Left lung (tissue), 10 donors: ENCODE results near the gene NCMAP. TPM values are rescaled to one million over a fixed set of nuclear protein-coding genes. Genes with fewer than 3 reads are reported as not detected.
A peak's percentile ranks its signal among the peaks of the same experiment; 100 is the strongest.

ENCODE experiments used
- ATAC-seq: fragments of 200-7000 bp; cut with Tn5 transposase; one replicate; pipeline ENCODE4 v1.9.1; 2020; ENCODE audit warnings: moderate library complexity
- DNase-seq, 4 donors: peaks; one replicate each; pipeline ENCODE4 v3.0.0-alpha.2; 2013 to 2020
- H3K27ac ChIP-seq, 2 donors: fragments of 200-600 bp; sonication (generic) in 1 of 2; one replicate each; pipeline versions ENCODE4 v1.5.0 to v1.8.0; 2020 to 2021
- H3K27me3 ChIP-seq, 2 donors: fragments of 200-600 bp; sonication (generic) in 1 of 2; one replicate each; pipeline versions ENCODE4 v1.5.0 to v1.8.0; 2020 to 2021
- H3K36me3 ChIP-seq, 2 donors: fragments of 200-600 bp; sonication (generic) in 1 of 2; one replicate each; pipeline versions ENCODE4 v1.5.0 to v1.8.0; 2020 to 2021
- H3K4me1 ChIP-seq, 2 donors: fragments of 200-600 bp; one replicate each; pipeline ENCODE4 v1.8.0; 2021
- H3K4me3 ChIP-seq, 2 donors: fragments of 200-600 bp; sonication (generic) in 1 of 2; one replicate each; pipeline versions ENCODE4 v1.5.0 to v1.8.0; 2020 to 2021; ENCODE audit warnings: mild to moderate bottlenecking in 1 of 2
- H3K9me3 ChIP-seq, 2 donors: fragments of 200-600 bp; sonication (generic) in 1 of 2; one replicate each; pipeline versions ENCODE4 v1.5.0 to v1.8.0; 2020 to 2021
- intact Hi-C, 2 donors: fragments of 100-400 bp; cut with DNase I; formaldehyde crosslinking; loops; one replicate each; pipeline versions ENCODE4 v1.11.2 to v1.14.2; 2022
- polyA plus RNA-seq, 6 donors: library from polyadenylated mRNA; unstranded; fragments of 120-200 nt; gene quantifications; one replicate each; pipeline ENCODE4 v1.2.1, GENCODE V29; 2013; ENCODE audit not compliant: insufficient read length in 6 of 6
- total RNA-seq, 2 donors: library from RNA; stranded (reverse); fragmentation: NEBNext Ultra II Directional; extraction: Animal tissue kit (Norgen Biotek cat#: 25700); gene quantifications; one replicate each; pipeline ENCODE4 v1.2.1, GENCODE V29; 2021
- TF ChIP-seq, protein P1 (sequence below), 2 donors: fragments of 200-600 bp; sonication (generic) in 1 of 2; IDR thresholded peaks; one replicate each; pipeline versions ENCODE4 v1.5.0 to v1.8.0; 2021; ENCODE audit warnings: antibody characterized with exemption in 2 of 2
- donor health status: DM: no; HTN: yes; CAD: no.
- donor health status: DM: no; HTN: no; CAD: no.

NCMAP gene
- total and polyA plus RNA-seq, 8 donors = 3.0 to 7.8 (median 5.4) TPM

DNA sequence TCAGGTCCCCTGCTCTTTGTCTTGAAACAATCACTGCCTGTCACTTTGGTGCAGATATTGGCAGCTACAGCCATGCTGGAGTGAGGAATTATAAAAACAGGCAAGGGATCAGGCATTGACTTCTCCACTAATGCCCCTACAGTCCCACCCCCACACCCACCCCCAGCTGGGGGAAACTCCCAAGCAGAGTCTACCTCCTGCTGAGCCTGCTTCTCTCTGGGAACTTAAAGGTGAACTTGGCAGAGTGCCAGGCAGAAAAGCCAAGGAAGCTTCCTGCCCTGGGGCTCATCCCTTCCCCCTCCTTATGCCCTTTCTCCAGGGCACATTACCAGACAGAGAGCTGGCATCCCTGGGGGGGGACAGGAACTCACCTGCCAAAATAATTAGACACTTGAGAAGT is 6.7 kb downstream of the NCMAP start:
- TF ChIP-seq, protein P1, sequence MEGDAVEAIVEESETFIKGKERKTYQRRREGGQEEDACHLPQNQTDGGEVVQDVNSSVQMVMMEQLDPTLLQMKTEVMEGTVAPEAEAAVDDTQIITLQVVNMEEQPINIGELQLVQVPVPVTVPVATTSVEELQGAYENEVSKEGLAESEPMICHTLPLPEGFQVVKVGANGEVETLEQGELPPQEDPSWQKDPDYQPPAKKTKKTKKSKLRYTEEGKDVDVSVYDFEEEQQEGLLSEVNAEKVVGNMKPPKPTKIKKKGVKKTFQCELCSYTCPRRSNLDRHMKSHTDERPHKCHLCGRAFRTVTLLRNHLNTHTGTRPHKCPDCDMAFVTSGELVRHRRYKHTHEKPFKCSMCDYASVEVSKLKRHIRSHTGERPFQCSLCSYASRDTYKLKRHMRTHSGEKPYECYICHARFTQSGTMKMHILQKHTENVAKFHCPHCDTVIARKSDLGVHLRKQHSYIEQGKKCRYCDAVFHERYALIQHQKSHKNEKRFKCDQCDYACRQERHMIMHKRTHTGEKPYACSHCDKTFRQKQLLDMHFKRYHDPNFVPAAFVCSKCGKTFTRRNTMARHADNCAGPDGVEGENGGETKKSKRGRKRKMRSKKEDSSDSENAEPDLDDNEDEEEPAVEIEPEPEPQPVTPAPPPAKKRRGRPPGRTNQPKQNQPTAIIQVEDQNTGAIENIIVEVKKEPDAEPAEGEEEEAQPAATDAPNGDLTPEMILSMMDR (IDR thresholded peaks at IDR 0.05) = no peak
- Histone ChIP-seq H3K9me3 (no peaks in the 10 kb centered on the region), H3K27ac (no peak overlapping the region), H3K27me3 (peaks cover 0 to 18% of the 10 kb centered on the region in 2 donors), H3K4me1 (peaks cover 5 to 13% of the 10 kb centered on the region in 2 donors), H3K36me3 (no peaks in the 10 kb centered on the region), H3K4me3 (no peak overlapping the region)
- no peak for ATAC-seq
- intact Hi-C loops = no loop called here
- DNase-seq = peak in 1 of 4 donors; percentile 37

DNA sequence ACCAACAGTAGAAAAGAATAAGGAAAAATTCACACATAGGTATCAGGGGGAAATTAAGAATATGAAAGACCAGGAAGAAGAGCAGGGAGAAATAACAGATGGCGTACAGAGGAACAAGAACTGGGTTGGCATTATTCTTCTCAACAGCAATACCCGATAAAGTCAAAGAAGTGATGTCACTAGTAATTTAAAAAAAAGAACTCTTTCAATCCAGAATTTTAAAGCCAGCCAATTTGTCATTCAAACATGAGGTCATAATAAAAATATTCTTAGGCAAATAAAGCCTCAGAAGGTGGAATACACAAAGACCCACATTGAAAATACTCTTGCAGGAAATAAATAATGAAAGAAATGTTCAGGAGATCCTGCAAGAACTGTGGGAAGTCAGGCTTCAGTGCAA is 8.8 kb downstream of the NCMAP start:
- Histone ChIP-seq H3K27ac (no peak overlapping the region), H3K4me3 (no peak overlapping the region), H3K9me3 (no peaks in the 10 kb centered on the region), H3K4me1 (no peaks in the 10 kb centered on the region), H3K36me3 (no peaks in the 10 kb centered on the region), H3K27me3 (peaks cover 0 to 13% of the 10 kb centered on the region in 2 donors)
- TF ChIP-seq, protein P1 (IDR thresholded peaks at IDR 0.05) = no peak
- ATAC-seq (no peak), DNase-seq (no peak)
- intact Hi-C loops = no loop called here

DNA sequence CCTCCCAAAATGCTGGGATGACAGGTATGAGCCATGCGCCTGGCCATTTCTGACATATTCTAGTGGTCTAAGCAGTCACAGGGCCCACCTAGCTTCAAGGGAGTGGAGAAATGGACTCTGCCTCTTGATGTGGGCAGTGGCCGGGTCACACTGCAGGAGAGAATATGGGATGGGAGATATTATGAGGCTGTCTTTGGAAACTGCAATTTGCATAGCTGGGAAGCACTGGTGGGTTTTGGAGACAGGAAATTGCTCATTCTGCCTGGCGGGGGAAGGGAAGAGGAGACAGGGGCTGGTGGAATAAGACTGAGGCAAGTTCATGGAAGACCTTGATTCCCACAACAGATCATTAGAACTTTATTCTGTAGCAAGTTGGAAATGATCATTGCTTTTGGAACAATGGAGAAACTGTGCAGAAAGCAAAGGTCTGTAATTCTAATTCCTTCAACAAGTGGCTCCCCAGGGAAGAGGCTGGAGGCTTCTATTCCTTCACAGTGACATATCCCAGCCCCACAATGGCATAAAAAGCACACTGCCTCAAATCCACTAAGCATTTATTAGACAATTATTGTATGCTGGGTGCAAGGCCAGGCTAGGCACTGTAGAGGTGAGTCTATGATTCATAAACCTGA is 10.5 kb downstream of the NCMAP start:
- no peak overlapping the region for H3K4me3 ChIP-seq
- peaks cover 0 to 13% of the 10 kb centered on the region in 2 donors for H3K27me3 ChIP-seq
- no peak overlapping the region for H3K27ac ChIP-seq
- no peaks in the 10 kb centered on the region for H3K4me1 ChIP-seq
- DNase-seq (no peak), ATAC-seq (no peak)
- no peaks in the 10 kb centered on the region for H3K36me3 ChIP-seq
- TF ChIP-seq, protein P1 (IDR thresholded peaks at IDR 0.05) = no peak
- H3K9me3 ChIP-seq = no peaks in the 10 kb centered on the region
- intact Hi-C loops = no loop called here

DNA sequence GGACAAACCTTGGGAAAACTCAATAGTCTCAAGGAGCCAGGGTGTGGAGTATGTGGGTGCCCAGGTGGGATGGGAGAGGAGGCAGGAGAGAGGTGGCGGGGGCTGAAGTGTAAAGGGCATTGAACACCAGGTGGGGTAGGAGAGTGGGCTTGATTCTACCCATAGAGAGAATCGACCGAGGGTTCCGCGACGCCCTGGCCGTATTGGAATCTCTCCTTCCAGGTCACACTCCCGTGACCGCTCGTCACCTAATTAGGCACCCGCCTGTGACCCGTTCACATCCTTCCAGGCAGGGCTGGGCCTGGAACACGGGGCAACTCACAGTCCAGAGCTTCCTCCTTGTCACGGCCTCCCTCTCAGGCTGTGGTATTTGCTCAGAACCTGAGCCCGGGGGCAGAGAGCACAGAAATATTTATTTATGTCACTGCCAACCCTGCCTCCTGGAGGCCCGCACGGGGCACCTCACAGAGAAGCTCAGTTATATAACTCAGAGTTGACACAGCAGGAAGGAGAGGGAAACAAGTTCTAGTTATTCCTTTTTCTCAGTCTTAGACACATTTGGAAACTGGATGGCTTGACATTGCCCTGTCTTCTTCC is 12.0 kb downstream of the NCMAP start:
- ATAC-seq (peak; percentile 96), DNase-seq (peak in 3 of 4 donors; percentile 72 to 81 (median 81))
- no peak overlapping the region for H3K4me3 ChIP-seq
- H3K4me1 ChIP-seq = no peaks in the 10 kb centered on the region
- no peaks in the 10 kb centered on the region for H3K36me3 ChIP-seq
- intact Hi-C loops = no loop called here
- peaks cover 0 to 5% of the 10 kb centered on the region in 2 donors for H3K27me3 ChIP-seq
- H3K27ac ChIP-seq = peak overlapping the region; percentile 33 to 57
- TF ChIP-seq, protein P1 (IDR thresholded peaks at IDR 0.05) = no peak
- H3K9me3 ChIP-seq = no peaks in the 10 kb centered on the region

DNA sequence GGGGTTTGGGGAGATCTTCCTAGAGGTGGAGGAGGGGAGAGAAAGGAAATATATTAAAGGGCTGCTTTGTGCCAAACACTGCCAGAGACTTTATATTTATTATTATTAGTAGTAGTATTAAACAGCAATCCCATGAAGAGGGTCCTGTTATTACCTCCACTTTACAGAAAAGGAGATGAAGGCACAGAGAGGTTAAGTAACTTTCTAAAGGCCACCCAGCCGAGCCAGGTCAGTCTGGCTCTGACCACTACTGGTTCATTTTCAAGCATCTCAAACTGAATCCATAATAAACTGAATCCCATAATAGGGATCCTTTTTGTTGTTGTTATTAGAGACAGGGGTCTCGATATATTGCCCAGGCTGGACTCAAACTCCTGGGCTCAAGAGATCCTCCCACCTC is 12.6 kb downstream of the NCMAP start:
- H3K36me3 ChIP-seq = no peaks in the 10 kb centered on the region
- no peaks in the 10 kb centered on the region for H3K9me3 ChIP-seq
- intact Hi-C loops = no loop called here
- peaks cover 0 to 5% of the 10 kb centered on the region in 2 donors for H3K27me3 ChIP-seq
- TF ChIP-seq, protein P1 (IDR thresholded peaks at IDR 0.05) = no peak
- ATAC-seq = no peak
- no peaks in the 10 kb centered on the region for H3K4me1 ChIP-seq
- H3K4me3 ChIP-seq = no peak overlapping the region
- peak overlapping the region in 1 of 2 donors; percentile 57 for H3K27ac ChIP-seq
- DNase-seq = no peak
